ENCODE results near the gene ALPI.

The ALPI gene

GRCh38 chr2:232485757-232486557 lies 30.0 kb downstream of the ALPI start:
- Histone ChIP-seq H3K27ac (no peak overlapping the region), H3K9ac (ENCODE audit: insufficient read length) (no peak overlapping the region), H3K4me3 (no peak overlapping the region), H3K36me3 (ENCODE audit: insufficient read depth, low read length) (no peaks in the 10 kb centered on the region), H3K9me3 (ENCODE audit: low read depth, low read length) (no peaks in the 10 kb centered on the region)
- TF ChIP-seq FOXP2 (optimal IDR thresholded peaks at IDR 0.05; ENCODE audit: control extremely low read depth, extremely low read length, insufficient read depth) (no peak), EZH2 (IDR thresholded peaks at IDR 0.05) (peak; percentile 78)
- no peak for DNase-seq (ENCODE audit: low read depth, low spot score)

- H3K4me3 ChIP-seq = peak overlapping the region; percentile 43
- DNase-seq (ENCODE audit: low read depth, low spot score) = no peak
These were observed 30.8 kb downstream of the ALPI start for GRCh38 chr2:232486558-232487384.

GRCh38 chr2:232487385-232488096 lies 31.6 kb downstream of the ALPI start, which contains the start of gene ECEL1:
ECEL1 (minus strand) TSS chr2:232487834; CDS start chr2:232486653, 1,181 bp downstream.
- H3K9me3 ChIP-seq (ENCODE audit: low read depth, low read length) = no peaks in the 10 kb centered on the region
- no peaks in the 10 kb centered on the region for H3K36me3 ChIP-seq (ENCODE audit: insufficient read depth, low read length)
- TF ChIP-seq EZH2 (IDR thresholded peaks at IDR 0.05) (peak; percentile 51), POLR2AphosphoS5 (IDR thresholded peaks at IDR 0.05; ENCODE audit: borderline replicate concordance, low read depth, low read length) (no peak)
- H3K9ac ChIP-seq (ENCODE audit: insufficient read length) = no peak within 1 kb of the TSS
- H3K27ac ChIP-seq = no peak within 1 kb of the TSS
- no peak for DNase-seq (ENCODE audit: low read depth, low spot score)
- peak within 1 kb of the TSS; percentile 43 for H3K4me3 ChIP-seq

More at GRCh38 chr2:232486558-232487384, 30.8 kb downstream of the ALPI start:
- Histone ChIP-seq H3K9me3 (ENCODE audit: low read depth, low read length) (no peaks in the 10 kb centered on the region), H3K9ac (ENCODE audit: insufficient read length) (no peak overlapping the region), H3K36me3 (ENCODE audit: insufficient read depth, low read length) (no peaks in the 10 kb centered on the region), H3K27ac (no peak overlapping the region)
- TF ChIP-seq EZH2 (IDR thresholded peaks at IDR 0.05) = peak; percentile 71
- no peak for TF ChIP-seq POLR2AphosphoS5 (IDR thresholded peaks at IDR 0.05; ENCODE audit: borderline replicate concordance, low read depth, low read length)
- TF ChIP-seq FOXP2 (optimal IDR thresholded peaks at IDR 0.05; ENCODE audit: control extremely low read depth, extremely low read length, insufficient read depth) = no peak

- DNase-seq (ENCODE audit: low read depth, low spot score) = no peak
- H3K9ac ChIP-seq (ENCODE audit: insufficient read length) = no peak overlapping the region
- no peak overlapping the region for H3K4me3 ChIP-seq
- no peaks in the 10 kb centered on the region for H3K9me3 ChIP-seq (ENCODE audit: low read depth, low read length)
- no peak overlapping the region for H3K27ac ChIP-seq
- no peak for TF ChIP-seq FOXP2 (optimal IDR thresholded peaks at IDR 0.05; ENCODE audit: control extremely low read depth, extremely low read length, insufficient read depth)
- H3K36me3 ChIP-seq (ENCODE audit: insufficient read depth, low read length) = no peaks in the 10 kb centered on the region
These were observed 32.3 kb downstream of the ALPI start for GRCh38 chr2:232488097-232488711.

GRCh38 chr2:232488721-232489300 lies 32.9 kb downstream of the ALPI start:
- no peak for TF ChIP-seq EZH2 (IDR thresholded peaks at IDR 0.05)
- TF ChIP-seq POLR2AphosphoS5 (IDR thresholded peaks at IDR 0.05; ENCODE audit: borderline replicate concordance, low read depth, low read length) = no peak
- no peak for TF ChIP-seq FOXP2 (optimal IDR thresholded peaks at IDR 0.05; ENCODE audit: control extremely low read depth, extremely low read length, insufficient read depth)
- H3K9ac ChIP-seq (ENCODE audit: insufficient read length) = no peak overlapping the region

GRCh38 chr2:232489516-232490220 lies 33.7 kb downstream of the ALPI start:
- no peak overlapping the region for H3K27ac ChIP-seq
- TF ChIP-seq FOXP2 (optimal IDR thresholded peaks at IDR 0.05; ENCODE audit: control extremely low read depth, extremely low read length, insufficient read depth) (no peak), POLR2AphosphoS5 (IDR thresholded peaks at IDR 0.05; ENCODE audit: borderline replicate concordance, low read depth, low read length) (no peak), EZH2 (IDR thresholded peaks at IDR 0.05) (no peak)
- H3K36me3 ChIP-seq (ENCODE audit: insufficient read depth, low read length) = no peaks in the 10 kb centered on the region
- H3K9ac ChIP-seq (ENCODE audit: insufficient read length) = no peak overlapping the region
- DNase-seq (ENCODE audit: low read depth, low spot score) = no peak
- no peaks in the 10 kb centered on the region for H3K9me3 ChIP-seq (ENCODE audit: low read depth, low read length)
- no peak overlapping the region for H3K4me3 ChIP-seq

More at GRCh38 chr2:232488721-232489300, 32.9 kb downstream of the ALPI start:
- Histone ChIP-seq H3K36me3 (ENCODE audit: insufficient read depth, low read length) (no peaks in the 10 kb centered on the region), H3K4me3 (no peak overlapping the region), H3K9me3 (ENCODE audit: low read depth, low read length) (no peaks in the 10 kb centered on the region), H3K27ac (no peak overlapping the region)
- no peak for DNase-seq (ENCODE audit: low read depth, low spot score)
